HT1080 (cell line): ENCODE data around the gene FCHO1. TPM values are rescaled to one million over a fixed set of nuclear protein-coding genes. Genes with fewer than 3 reads are reported as not detected.

ENCODE experiments used
- DNase-seq: peaks from one replicate; pipeline ENCODE4 v3.0.0-alpha.2; 2015; ENCODE audit warnings: low read depth
- total RNA-seq: library from RNA; depleted of rRNA; stranded (reverse); fragments of >200 nt; shearing (Covaris generic); gene quantifications from 2 replicates; pipeline ENCODE4 v1.2.3, GENCODE V29; 2014; rRNA removed

The FCHO1 gene
- total RNA-seq, 1 experiment from 2014 or later, result 0.53 TPM

DNA sequence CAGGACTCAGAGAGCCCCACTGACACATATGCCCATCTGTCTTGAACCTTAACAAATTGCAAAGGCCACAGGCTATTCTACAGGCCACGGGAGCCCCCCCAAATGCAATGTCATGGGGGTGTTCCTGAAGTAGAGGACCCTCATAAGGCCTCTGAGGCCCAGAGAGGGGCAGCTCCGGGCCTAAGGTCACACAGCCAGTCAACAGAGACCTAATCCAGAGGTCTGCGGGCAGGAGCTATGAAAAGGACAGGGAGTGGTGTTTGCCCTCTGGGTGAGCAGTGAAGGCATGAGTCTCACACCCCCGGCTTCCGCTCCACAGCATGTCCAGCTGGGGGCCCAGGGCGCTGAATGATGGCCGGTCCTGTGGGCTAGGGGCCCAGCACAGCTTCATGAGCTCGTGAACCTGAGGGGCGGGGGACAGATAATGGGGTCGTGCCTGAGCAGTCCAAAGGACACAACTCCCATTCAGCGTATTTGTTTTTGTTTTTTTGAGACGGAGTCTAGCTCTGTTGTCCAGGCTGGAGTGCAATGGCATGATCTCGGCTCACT is 75.3 kb downstream of the FCHO1 start:
- DNase-seq, result no peak

DNA sequence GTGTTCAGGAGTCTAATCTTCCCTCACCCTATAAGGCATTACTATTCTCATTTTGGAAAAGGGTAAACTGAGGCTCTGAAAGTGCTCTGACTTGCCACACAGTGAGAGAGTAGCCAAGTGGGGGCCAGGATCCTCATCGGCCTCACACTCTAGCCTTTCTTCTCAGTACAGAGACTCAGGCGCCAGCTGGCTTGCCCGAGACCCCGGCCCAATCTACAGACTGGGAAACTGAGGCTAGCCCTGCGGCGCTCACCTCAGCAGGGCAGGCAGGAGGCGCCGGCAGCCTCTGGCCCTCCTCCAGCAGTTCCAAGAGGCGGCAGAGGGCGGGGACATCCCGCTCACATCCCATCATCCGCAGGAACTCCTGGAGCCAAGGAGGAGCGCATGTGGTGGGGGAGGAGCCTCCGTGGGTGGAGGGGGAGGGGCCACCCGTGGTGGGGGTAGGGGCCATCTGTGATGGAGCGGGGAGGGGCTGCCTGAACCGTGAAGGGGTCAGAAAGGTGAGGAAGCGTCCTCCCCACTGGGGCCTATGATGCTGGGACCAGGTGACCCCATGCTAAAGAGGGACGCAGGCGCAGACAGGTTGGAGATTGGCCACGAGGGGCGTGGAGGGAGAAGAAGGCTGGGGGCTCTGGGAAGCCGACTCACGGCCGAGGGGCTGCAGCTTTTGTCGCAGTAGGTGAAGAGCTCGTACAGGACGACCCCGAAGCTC is 78.7 kb downstream of the FCHO1 start:
- no peak for DNase-seq

DNA sequence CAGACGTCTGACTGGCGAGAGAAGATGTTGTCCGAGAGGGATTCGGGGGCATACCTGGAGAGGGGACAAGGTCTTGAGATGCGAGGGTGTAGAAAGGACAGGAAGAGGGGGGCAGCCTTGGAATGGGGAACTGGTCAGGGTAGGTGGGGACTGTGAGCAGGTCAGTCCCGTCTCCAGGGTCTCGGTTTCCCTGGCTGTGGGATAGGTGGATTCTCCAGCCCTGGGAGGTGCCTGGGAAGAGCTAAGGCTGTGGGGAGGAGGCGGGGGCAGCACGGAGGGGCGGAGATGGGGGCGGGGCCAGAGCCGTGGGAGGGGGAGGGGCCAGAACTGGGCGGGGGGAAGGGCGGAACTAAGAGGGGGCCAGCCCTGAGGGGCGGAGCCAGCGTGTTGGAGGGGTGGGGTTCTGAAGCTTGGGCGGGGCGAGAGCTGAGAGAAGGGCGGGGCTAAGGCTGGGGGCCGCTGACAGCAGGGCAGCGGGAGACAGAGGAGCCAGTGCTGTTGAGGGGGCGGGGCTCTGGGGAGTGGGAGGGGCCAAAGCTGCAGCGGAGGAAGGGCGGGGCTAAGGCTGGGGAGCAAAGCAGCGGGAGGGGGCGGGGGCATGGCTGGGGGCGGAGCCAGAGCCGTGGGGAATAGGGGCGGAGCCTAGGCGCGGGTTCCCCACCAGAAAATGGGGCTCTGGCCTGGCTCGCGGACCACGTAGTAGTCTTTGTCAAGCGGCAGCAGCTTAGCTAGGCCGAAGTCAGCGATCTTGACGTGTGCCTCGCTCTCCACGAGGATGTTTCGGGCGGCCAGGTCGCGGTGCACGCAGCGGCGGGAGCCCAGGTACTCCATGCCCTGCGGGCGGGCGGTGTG is 79.5 kb downstream of the FCHO1 start:
- no peak for DNase-seq

DNA sequence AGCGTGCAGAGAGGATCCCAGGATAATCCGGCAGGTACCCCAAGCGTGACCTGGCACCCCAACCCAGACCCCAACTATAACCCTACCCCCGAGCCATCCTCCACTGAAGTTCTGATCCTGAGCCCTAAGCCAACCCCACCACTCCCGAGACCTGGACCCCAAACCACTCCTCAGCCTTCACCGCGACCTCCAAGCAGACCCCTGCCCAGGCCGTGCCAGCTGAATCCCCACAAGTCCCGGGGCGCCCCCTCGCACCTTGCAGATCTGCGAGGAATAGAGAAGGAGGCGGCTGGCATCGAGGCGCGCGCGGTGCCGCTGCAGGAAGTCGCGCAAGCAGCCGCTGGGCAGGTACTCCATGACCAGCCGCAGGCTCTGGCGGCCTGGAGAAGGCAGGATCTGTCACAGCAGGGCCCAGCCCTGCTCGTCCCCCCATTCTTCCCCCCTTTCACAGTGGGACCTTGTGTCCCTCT is 80.2 kb downstream of the FCHO1 start:
- DNase-seq, result no peak

DNA sequence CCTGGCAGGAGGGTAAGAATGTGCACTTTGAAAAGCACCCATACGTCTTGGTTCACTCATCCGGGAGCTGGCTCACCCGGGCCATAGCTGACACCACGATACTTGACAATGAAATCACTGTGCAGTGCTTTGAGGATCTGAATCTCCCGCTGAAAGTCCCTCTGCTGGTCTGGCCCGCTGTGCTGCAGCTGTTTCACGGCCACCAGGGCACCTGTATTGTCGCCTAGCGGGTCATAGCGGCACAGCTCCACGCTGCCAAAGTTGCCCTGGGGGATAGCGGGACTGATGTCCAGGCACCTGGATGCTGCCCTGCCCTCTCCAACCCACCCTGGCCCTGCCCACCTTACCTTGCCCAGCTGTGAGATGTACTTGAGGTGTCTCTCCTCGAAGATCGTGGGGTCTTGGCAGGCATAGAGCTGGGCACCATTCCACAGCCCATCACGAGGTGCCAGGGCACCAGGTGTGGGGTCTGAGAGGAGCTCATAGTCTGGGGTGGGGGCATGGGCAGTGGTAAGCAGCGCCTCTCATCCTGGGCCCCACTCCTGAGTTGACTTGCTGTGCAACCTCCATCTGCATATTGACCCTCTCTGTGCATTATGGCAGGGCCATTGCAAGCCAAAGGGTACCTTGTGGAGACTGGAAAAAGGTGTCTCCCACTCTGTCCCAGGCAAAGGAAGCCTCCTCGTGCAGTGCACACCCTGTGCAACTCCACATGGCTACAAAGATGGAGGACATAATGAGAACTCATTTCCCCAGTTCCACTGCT is 81.3 kb downstream of the FCHO1 start:
- DNase-seq, result no peak

- no peak for DNase-seq
These were observed 83.3 kb downstream of the FCHO1 start for GRCh38 chr19:17834350-17835181.

DNA sequence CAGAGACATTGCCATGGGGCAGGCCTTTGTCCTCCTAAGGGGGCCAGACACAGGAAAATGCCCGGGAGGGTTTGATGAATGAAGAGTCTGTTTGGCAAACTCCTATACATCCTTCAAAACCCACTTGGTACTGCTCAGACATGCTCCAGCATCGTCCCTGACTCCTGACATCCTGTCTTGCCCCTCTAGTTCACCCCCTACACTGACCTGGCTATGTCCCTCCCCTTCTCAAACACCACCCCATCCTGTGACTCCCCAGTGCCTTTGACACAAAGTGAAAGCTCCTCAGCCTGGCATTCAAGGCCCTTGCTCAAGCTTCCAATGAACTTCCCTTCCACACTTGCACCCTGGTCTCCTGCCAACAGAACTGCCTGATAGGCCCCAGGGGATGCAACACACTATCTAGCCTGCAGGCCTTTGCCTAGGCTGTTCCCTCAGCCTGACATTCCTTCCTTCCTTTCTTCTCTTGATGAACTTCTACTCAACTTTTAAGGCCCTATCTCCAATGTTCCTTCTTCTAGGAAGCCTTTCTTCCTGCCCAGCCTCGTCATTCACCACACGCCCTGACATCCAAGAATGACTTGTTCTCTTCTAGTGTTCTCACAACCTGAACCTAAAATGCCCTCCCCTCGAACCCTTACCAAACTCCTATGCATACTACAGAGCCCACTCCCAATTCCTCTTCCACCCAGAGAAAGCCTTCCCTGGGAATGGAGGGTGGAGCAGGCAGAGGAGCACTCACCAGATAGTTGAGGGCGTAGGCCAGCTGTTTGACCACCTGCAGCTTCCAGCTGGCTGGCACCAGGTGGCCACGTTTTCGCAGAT is 84.1 kb downstream of the FCHO1 start:
- no peak for DNase-seq

DNA sequence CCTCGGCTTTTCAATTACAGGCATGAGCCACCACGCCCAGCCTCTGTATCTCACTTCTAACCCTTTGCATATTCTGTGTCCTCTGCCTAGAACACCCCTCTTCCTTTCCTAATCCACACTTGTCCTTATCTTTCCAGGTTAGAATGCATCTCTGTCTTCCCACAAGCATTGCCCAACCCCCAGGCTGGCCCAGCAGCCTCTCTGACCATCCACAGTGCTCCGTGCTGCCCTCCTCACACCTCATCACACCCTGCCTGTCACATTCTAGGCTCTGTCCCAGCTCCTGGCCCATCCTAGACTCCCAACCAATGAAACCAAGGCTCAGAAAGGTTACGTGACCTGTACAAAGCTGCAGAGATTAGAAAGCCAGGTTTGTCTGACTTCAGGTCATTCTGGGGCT is 85.3 kb downstream of the FCHO1 start:
- no peak for DNase-seq

- no peak for DNase-seq
These were observed 86.7 kb downstream of the FCHO1 start for GRCh38 chr19:17837972-17838371.

Other genes starting within 250 kb of the FCHO1 start
- 61.6 and 75.0 TPM in 2 replicates for gene PGLS, start 239.8 kb upstream of the FCHO1 start, total RNA-seq
- gene COLGALT1, start 195.8 kb upstream of the FCHO1 start, total RNA-seq, result 66.6 and 91.8 TPM in 2 replicates
- gene UNC13A, start 63.1 kb upstream of the FCHO1 start, total RNA-seq, result 0.02 and 0.07 TPM in 2 replicates
- gene MAP1S, start 32.0 kb upstream of the FCHO1 start, total RNA-seq, result 30.3 and 45.0 TPM in 2 replicates
- gene B3GNT3, start 43.7 kb downstream of the FCHO1 start, total RNA-seq, result 0.20 TPM in 1 of 2 replicates, not detected in the other
- not detected in 2 replicates for gene INSL3, start 70.0 kb downstream of the FCHO1 start, total RNA-seq
- gene JAK3, start 96.5 kb downstream of the FCHO1 start, total RNA-seq, result 0.06 TPM in 1 of 2 replicates, not detected in the other
- 2,013 and 2,102 TPM in 2 replicates for gene RPL18A, start 108.4 kb downstream of the FCHO1 start, total RNA-seq
- gene SLC5A5, start 120.5 kb downstream of the FCHO1 start, total RNA-seq, result not detected in 2 replicates
- 50.8 and 70.0 TPM in 2 replicates for gene CCDC124, start 181.5 kb downstream of the FCHO1 start, total RNA-seq
- gene KCNN1, start 215.6 kb downstream of the FCHO1 start, total RNA-seq, result not detected in 2 replicates